ENCODE measurements around the gene CHMP3. TPM values are rescaled to one million over a fixed set of nuclear protein-coding genes. Genes with fewer than 3 reads are reported as not detected.
A peak's percentile ranks its signal among the peaks of the same experiment; 100 is the strongest.
"Not testable (repeated sequence)": the region's sequence is repeated elsewhere in the genome, so short reads cannot be mapped to it uniquely, and the experiment has no call there.

Gene CHMP3
- total and polyA plus RNA-seq, 8 donors, result 25.7 to 87.6 (median 70.9) TPM

GRCh38 chr2:86548913-86549396, 14.3 kb downstream of the CHMP3 start:
- H3K36me3 ChIP-seq; ATAC-seq; FAIRE-seq; H3K27me3 ChIP-seq; H3K27ac ChIP-seq; H3K9me3 ChIP-seq; H3K4me3 ChIP-seq; intact Hi-C loops (cut with DNase I); H3K4me1 ChIP-seq: not testable (repeated sequence)
- peak in 1 of 6 donors; percentile 52 for DNase-seq
- 93 to 95% methylated on average over 37 of the region's 37 CpGs for WGBS, 2 donors

GRCh38 chr2:86548165-86548912, 14.9 kb downstream of the CHMP3 start:
- FAIRE-seq; intact Hi-C loops (cut with DNase I); H3K27me3 ChIP-seq; H3K4me3 ChIP-seq; H3K4me1 ChIP-seq; H3K9me3 ChIP-seq; H3K27ac ChIP-seq; H3K36me3 ChIP-seq; ATAC-seq; DNase-seq: not testable (repeated sequence)
- WGBS, 2 donors, result 98 to 99% methylated on average over 19 of the region's 20 CpGs

- intact Hi-C loops (cut with DNase I); H3K27ac ChIP-seq; H3K27me3 ChIP-seq; H3K4me3 ChIP-seq; FAIRE-seq; ATAC-seq; H3K9me3 ChIP-seq; H3K36me3 ChIP-seq: not testable (repeated sequence)
- peak in 1 of 6 donors; percentile 70 for DNase-seq
- 96 to 98% methylated on average over 42 to 45 of the region's 49 CpGs for WGBS, 2 donors
- peaks cover 0 to 13% (median 0%) of the 10 kb centered on the region in 3 donors for H3K4me1 ChIP-seq
These were observed 17.8 kb downstream of the CHMP3 start for GRCh38 chr2:86545296-86545924.

GRCh38 chr2:86544278-86545099, 18.8 kb downstream of the CHMP3 start:
- H3K27me3 ChIP-seq; DNase-seq; H3K36me3 ChIP-seq; H3K27ac ChIP-seq; FAIRE-seq; ATAC-seq; intact Hi-C loops (cut with DNase I); H3K4me3 ChIP-seq; H3K9me3 ChIP-seq: not testable (repeated sequence)
- 94 to 97% methylated on average over 21 to 22 of the region's 32 CpGs for WGBS, 2 donors
- H3K4me1 ChIP-seq, result peaks cover 0 to 13% (median 0%) of the 10 kb centered on the region in 3 donors

GRCh38 chr2:86543793-86544192, 19.4 kb downstream of the CHMP3 start:
- no peak for TF ChIP-seq CTCF (IDR thresholded peaks at IDR 0.05)
- Histone ChIP-seq H3K36me3 (no peaks in the 10 kb centered on the region), H3K4me3 (no peak overlapping the region), H3K27ac (no peak overlapping the region), H3K27me3 (no peaks in the 10 kb centered on the region), H3K4me1 (peaks cover 0 to 13% (median 0%) of the 10 kb centered on the region in 3 donors), H3K9me3 (no peaks in the 10 kb centered on the region)
- no peak for ATAC-seq
- intact Hi-C loops (cut with DNase I), result no loop called here
- DNase-seq, result no peak
- WGBS, 2 donors, result 86% methylated on average over 2 of the region's 2 CpGs
- FAIRE-seq, result no peak

- WGBS, 2 donors, result 45 to 47% methylated on average over 2 of the region's 2 CpGs
- peaks cover 0 to 13% (median 0%) of the 10 kb centered on the region in 3 donors for H3K4me1 ChIP-seq
- no peaks in the 10 kb centered on the region for H3K36me3 ChIP-seq
- intact Hi-C loops (cut with DNase I), result no loop called here
- DNase-seq (no peak), FAIRE-seq (no peak), ATAC-seq (no peak)
- H3K27me3 ChIP-seq, result no peaks in the 10 kb centered on the region
- TF ChIP-seq CTCF (IDR thresholded peaks at IDR 0.05), result no peak
- no peaks in the 10 kb centered on the region for H3K9me3 ChIP-seq
- no peak overlapping the region for H3K4me3 ChIP-seq
- no peak overlapping the region for H3K27ac ChIP-seq
These were observed 19.9 kb downstream of the CHMP3 start for GRCh38 chr2:86543335-86543734.
